HG02943 (cell line): ENCODE data around the gene MIA2.
A peak's percentile ranks its signal among the peaks of the same experiment; 100 is the strongest.
"Not testable (repeated sequence)": the region's sequence is repeated elsewhere in the genome, so short reads cannot be mapped to it uniquely, and the experiment has no call there.

Experiments
- ATAC-seq: cut with Tn5 transposase; IDR thresholded peaks from one replicate; pipeline ENCODE4 v1.9.1; 2021; ENCODE audit warnings: mild to moderate bottlenecking, low read depth, moderate library complexity; ENCODE audit not compliant: unreplicated experiment

The MIA2 gene, protein sequence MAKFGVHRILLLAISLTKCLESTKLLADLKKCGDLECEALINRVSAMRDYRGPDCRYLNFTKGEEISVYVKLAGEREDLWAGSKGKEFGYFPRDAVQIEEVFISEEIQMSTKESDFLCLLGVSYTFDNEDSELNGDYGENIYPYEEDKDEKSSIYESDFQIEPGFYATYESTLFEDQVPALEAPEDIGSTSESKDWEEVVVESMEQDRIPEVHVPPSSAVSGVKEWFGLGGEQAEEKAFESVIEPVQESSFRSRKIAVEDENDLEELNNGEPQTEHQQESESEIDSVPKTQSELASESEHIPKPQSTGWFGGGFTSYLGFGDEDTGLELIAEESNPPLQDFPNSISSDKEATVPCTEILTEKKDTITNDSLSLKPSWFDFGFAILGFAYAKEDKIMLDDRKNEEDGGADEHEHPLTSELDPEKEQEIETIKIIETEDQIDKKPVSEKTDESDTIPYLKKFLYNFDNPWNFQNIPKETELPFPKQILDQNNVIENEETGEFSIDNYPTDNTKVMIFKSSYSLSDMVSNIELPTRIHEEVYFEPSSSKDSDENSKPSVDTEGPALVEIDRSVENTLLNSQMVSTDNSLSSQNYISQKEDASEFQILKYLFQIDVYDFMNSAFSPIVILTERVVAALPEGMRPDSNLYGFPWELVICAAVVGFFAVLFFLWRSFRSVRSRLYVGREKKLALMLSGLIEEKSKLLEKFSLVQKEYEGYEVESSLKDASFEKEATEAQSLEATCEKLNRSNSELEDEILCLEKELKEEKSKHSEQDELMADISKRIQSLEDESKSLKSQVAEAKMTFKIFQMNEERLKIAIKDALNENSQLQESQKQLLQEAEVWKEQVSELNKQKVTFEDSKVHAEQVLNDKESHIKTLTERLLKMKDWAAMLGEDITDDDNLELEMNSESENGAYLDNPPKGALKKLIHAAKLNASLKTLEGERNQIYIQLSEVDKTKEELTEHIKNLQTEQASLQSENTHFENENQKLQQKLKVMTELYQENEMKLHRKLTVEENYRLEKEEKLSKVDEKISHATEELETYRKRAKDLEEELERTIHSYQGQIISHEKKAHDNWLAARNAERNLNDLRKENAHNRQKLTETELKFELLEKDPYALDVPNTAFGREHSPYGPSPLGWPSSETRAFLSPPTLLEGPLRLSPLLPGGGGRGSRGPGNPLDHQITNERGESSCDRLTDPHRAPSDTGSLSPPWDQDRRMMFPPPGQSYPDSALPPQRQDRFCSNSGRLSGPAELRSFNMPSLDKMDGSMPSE (N-terminal part only)

DNA sequence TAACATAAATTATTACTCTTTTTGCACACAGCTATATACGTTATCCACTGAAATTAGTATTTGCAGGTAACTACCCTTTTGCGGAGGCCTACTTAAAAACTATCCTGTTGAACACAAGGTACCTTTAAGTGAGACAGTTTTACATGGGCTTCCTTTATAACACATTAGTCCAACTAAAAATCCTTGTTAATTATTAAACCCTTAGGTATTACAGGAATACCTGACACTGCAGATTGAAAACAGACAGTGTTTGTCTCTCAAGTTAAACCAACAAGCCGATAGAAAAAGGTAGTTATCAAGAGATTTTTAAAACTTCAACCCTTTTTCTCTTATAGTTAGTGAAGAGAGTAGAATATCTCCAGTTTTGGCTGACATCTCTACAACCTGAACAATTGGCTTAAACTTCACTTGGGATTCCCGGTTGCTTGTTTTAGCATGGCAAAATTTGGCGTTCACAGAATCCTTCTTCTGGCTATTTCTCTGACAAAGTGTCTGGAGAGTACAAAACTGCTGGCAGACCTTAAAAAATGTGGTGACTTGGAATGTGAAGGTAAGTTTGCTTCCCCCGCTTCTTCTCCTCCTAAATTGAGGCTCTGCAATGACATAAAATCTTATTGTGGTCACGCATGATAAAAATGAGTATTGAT, at the start of gene MIA2:
MIA2 (plus strand) TSS at position 236 of the 647 bp plus-strand sequence; CDS start at position 436, 200 bp downstream.
- ATAC-seq = no peak

DNA sequence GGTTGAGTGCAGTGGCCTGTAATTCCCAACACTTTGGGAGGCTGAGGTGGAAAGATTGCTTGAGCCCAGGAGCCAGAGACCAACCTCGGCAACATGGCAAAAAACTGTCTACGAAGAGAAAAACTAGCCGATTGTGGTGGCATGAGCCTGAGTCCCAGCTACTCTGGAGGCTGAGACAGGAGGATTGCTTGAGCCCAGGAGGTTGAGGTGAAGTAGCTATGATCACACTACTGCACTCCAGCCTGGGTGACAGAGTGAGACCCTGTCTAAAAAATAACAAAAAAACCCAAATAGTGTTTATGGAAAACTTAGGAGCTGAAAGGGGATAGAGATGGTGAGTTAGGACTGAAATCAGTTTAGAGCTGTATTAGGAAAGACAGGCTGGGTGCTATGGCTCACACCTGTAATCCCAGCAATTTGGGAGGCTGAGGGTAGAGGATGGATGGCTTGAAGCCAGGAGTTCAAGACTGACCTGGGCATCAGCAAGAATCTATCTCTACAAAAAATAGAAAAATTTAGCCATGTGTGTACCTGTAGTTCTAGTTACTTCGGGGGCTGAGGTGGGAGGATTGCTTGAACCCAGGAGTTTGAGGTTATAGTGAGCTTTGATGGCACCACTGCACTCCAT, 49.0 kb upstream of the MIA2 start:
- no peak for ATAC-seq

DNA sequence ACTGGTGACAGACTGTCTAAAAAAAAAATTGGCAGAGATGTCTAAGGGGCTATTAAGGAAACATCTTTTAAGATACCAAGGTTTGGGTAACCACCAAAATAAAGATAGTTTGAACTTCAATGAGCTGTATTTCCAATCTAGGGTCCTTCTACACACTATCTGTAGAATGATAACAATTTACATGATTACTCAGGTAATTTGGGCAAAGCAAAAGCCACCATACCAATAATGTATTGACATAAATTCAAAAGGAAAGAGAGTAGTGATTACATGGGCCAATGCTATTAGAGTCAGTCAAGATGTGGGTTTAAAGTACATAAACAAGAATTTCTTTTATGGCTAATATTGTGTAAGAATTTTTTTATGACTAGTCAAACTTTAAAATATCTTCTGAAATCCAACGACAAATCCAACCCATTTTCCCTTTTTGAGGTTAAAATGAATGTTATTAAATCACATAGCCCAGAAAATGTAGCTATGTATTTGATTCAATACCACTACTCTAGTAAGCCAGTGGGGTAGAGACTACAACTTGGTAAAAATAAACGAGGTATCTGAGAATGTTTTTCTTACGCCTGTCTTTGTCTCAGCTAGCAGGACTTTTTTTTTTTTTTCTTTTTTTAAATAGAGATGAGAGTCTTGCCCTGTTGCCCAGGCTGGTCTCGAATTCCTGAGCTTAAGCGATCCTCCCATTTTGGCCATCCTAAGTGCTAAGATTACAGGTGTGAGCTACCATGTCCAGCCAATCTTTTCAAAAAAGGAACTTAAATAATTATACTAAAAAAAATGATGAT, 48.3 kb upstream of the MIA2 start:
- no peak for ATAC-seq

DNA sequence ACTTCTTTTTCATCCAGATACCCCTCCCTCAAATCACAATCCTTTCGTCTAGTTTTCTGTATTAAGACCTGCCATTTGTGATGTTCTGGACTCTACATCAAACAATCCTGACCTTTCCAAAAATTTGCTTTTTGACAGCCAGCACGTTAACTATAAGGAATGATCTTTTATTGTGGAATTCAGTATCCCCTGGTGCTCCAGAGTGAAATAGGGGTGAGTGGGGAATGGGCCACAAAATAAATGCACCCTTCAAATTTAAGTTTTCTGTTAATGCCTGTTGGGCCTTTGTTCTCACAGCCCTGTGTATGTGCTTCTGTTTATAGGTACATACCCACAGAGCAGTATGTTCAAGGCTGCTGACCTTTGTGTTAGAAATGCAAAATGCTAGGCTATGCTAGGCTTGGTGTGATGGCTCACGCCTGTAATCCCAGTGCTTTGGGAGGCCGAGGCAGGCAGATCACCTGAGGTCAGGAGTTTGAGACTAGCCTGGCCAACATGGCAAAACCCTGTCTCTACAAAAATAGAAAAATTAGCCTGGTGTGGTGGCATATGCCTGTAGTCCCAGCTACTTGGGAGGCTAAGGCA, 46.7 kb upstream of the MIA2 start:
- no peak for ATAC-seq

DNA sequence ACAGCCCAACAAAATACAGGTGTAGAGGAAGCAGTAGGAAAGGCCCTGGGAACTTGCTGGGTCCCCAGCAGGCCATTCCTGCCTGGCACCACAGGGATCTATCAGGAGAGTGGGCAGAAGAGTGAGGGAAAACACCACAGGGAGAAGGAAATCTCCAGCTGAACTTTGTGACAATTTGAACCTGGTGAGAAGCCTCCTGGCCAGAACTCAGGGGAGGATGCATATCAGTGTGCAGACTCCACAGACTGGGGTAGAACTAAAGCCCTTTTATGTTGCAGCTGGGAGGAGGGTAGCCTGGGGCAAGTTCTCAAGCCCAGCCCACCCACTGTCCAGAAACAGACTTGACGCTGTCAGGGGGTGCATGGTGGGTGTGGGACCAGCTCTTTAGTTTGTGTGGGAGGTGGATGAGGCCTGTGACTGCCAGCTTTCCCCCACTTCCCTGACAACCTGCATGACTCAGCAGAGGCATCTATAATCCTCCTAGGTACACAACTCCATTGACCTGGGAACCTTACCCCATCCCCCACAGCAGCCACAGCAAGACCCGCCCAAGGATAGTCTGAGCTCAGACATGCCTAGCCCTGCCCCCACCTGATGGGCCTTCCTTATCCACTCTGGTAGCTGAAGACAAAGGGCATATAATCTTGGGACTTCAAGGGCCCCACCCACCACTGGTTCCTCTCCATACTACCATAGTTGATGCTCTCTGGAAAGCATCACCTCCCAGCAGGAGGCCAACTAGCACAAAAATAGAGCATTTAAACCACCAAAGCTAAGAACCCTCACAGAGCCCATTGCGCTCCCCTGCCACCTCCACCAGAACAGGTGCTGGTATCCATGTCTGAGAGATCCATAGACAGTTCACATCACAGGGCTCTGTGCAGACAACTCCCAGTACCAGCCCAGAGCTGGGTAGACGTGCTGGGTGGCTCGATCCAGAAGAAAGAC, 29.8 kb upstream of the MIA2 start:
- no peak for ATAC-seq

DNA sequence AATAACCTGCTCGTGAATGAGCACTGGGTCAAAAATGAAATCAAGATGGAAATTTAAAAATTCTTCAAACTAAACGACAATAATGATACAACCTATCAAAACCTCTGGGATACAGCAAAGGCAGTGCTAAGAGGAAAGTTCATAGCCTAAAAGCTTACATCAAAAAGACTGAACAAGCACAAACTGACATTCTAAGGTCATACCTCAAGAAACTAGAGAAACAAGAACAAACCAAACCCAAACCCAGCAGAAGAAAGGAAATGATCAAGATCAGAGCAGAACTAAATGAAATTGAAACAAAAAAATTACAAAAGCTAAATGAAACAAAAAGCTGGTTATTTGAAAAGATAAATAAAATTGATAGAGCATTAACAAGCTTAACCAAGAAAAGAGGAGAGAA, 26.3 kb upstream of the MIA2 start:
- ATAC-seq = not testable (repeated sequence)

DNA sequence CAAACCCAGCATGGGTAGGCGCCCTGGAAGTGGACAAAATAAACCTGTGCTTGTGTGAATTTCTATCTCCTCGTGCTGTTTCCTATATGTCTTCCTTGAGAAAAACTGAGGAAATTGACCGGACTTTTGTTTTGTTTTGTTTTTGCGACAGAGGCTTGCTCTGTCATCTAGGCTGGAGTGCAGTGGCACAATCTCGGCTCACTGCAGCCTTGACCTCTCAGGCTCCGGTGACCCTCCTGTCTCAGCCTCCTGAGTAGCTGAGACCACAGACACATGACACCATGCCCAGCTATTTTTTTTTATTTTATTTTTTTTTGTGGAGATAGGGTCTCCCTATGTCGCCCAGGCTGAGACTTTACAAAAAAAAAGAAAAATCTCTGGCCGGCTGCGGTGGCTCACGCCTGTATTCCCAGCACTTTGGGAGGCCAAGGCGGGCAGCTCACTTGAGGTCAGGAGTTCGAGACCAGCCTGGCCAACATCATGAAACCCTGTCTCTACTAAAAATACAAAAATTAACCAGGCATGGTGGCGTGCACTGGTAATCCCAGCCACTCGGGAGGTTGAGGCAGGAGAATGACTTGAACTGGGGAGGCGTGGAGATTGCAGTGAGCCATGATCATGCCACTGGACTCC, 22.5 kb upstream of the MIA2 start:
- ATAC-seq = no peak

DNA sequence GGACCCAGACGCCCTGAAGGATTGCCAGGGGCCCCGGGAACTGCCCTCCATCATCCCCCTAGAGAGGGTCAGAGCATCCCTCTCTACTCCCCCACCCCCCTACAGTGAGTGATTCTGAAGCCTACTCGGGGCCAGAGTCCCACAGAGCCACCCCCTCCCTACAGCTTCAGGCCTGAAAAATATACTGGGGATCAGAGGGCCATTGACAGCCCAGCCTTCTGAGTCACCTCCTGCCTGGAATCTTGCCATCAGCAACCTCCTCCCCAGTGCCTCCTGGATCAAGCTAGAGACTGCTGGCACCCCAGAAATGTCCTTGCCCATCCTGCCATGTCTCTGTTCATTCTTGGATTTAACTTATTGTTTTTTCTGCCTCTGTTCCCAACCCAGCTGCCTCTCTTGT, 21.7 kb upstream of the MIA2 start:
- ATAC-seq = no peak

DNA sequence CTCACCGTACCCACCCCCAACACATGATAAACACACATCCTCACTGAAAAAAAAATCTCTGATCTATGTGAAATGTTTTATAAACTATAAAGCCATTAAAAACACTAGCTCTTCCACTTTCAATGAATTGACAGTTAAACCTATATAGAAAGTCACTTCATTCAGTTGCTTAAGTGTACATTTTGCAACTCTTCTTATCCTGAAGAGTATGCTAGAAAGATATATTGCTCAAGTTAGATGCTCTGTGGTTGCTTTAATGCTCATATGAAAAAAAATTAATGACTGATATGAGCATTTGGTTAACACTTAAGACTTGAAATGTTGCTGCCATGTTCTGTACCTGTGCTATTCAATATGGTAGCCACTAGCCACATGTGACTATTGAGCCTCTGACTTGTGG, 21.0 kb upstream of the MIA2 start:
- no peak for ATAC-seq

DNA sequence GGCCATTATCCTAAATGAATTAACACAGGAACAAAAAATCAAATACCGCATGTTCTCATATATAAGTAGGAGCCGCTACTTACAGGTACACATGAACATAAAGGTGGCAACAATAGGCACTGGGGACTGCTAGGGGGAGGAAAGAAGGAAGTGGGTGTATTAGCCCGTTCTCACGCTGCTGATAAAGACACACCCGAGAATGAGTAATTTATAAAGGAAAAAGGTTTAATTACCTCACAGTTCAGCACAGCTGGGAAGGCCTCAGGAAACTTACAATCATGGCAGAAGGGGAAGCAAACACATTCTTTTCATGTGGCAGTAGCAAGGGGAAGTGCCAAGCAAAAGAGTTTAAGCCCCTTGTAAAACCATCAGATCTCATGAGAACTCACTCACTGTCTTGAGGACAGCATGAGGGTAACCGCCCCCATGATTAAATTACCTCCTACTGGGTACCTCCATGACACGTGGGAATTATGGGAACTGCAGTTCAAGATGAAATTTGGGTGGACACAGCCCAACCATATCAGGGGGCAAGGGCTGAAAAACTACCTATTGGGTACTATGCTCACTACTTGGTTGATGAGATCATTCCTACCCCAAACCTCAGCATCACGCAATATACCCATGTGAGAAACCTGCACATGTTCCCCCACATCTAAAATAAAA, 16.4 kb upstream of the MIA2 start:
- ATAC-seq = no peak

DNA sequence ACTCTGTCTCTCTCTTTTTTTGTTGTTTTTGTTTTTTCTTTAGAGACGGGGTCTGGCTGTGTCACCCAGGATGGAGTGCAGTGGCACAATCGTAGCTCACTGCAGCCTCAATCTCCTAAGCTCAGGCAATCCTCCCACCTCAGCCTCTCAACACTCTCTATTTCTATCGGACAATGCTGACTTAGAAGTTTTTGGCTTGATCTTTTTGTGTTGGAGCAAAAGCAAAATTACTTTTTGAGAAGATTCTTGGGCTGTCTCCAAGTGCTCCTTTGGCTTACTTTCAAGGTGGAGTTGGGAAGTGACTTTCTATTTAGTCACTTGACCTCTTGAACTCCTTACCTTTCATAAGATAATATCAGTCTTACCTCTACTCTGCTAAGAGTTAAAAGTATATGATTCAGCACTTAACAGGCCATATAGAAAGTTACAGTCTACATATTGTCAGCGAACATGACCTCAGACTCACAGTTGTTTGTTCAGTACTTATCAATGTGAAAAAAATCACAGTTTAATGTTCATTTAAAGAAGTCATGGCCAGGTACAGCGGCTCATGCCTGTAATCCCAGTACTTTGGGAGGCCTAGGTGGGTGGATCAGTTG, 15.4 kb upstream of the MIA2 start:
- ATAC-seq = no peak

DNA sequence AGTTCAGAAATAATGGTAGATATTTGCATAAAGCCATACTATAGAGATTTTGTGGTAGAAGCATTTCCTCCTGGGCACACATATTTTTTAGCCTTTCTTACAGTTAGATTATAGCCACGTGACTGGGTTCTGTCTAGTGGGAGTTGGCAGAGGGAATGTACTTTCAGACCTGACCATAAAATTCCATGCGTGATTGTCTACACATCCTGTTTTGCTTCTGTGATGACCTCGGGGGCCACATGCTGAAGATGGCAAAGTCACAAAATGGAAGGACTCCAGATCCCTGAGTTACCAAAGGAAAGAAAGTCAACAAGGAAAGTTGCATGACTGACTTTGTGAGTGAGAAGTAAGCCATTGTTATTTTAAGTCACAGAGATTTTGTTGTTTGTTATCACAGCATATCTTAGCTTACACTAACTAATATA, 14.6 kb upstream of the MIA2 start:
- ATAC-seq = no peak

DNA sequence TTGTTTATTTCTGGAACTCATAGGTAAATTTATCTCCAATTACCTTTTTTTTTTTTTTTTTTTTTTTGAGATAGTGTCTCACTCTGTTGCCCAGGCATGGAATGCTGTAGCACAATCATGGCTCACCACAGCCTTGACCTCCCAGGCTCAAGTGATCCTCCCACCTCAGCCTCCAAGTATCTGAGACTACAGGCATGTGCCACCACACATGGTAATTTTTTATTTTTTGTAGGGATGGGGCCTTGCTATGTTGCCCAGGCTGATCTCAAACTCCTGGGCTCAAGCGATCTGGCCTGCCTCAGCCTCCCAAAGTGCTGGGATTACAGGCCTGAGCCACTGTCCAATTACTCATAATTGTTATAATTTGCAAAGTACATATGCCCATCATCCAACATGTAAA, 13.2 kb upstream of the MIA2 start:
- ATAC-seq = not testable (repeated sequence)

DNA sequence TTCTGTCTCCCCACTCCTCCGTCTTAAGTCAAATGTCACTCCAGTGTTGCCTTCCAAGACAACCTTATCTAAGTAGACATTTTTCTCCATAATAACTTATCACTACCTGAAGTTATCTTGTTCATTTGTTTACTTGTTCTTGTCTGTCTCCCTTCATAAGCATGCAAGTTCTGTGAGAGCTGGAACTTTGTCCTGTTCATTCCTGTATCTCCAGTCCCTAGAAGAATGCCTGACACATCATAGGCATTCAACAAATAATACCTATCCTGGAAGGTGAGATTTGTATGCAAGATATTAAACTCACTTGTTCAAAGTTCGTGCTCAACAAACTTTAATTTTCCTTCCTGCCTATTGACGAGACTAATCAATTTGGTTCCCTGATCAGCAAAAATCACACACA, 5.7 kb upstream of the MIA2 start:
- ATAC-seq = no peak

DNA sequence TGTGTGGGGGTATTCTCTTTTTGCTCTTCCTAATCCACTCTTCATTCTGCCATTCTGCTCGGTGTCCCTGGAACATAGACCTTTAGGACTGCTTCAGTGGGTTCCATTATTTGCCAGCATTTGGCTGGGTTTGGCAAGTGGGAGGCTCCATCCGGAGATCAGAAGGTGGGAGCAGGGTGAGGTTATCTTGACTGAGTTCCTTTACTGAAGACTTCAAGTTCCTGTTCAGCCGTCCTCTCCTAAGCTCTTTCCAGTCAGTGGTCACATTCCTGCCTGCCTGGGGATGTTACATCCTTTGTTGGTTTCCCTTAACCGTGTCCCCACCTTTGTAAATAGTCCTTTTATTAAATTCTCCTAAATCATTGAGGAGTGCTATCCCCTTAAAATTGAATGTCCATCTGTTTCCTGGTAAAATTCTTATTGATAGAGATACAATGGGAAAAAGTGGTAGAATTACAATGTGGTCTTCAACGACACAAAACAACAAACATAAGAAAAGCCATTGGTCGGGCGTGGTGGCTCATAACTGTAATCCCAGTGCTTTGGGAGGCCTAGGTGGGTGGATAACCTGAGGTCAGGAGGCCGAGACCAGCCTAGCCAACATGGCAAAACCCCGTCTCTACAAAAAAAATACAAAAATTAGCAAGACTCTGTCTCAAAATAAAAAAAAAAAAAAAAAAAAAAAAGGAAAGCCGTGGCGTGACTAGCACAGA, 5.0 kb upstream of the MIA2 start:
- no peak for ATAC-seq

DNA sequence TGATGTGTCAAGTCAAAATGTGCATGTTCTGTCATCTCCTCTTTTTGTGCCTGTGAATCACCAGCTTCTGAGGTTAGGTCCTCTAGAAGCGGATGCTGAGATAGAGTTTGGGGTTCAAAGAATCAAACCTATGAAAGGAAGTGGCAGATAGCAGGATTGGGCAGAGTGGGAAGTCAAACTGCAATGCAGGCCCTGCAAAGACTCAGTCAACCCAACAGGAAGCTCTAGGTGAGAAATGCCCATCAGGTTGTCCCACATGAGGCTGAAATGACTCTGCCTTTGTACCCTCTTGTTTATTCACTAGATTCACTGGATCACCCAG, 4.5 kb upstream of the MIA2 start:
- ATAC-seq = peak; percentile 59
